Prostate gland (tissue), 2 donors: ENCODE results near the gene ZNF548.

Source experiments
- CTCF ChIP-seq, 4 experiments: fragments of 200-600 bp in 2 of 4; fragments of 450-650 bp in 2 of 4; sonication (generic) in 2 of 4; IDR thresholded peaks; 1 replicate in 3 of 4; 2 replicates in 1 of 4; pipeline ENCODE4 v1.5.1; 2016 to 2019; ENCODE audit warnings: antibody characterized with exemption in 4 of 4, mild to moderate bottlenecking in 2 of 4, moderate library complexity in 2 of 4
- POLR2A ChIP-seq: fragments of 450-650 bp; IDR thresholded peaks from one replicate; pipeline ENCODE4 v1.6.1; 2016; ENCODE audit warnings: antibody characterized with exemption, mild to moderate bottlenecking
- POLR2AphosphoS5 ChIP-seq: sonication (generic); formaldehyde crosslinking; IDR thresholded peaks from one replicate; pipeline ENCODE4 v1.6.1; 2017; ENCODE audit warnings: antibody characterized with exemption

DNA sequence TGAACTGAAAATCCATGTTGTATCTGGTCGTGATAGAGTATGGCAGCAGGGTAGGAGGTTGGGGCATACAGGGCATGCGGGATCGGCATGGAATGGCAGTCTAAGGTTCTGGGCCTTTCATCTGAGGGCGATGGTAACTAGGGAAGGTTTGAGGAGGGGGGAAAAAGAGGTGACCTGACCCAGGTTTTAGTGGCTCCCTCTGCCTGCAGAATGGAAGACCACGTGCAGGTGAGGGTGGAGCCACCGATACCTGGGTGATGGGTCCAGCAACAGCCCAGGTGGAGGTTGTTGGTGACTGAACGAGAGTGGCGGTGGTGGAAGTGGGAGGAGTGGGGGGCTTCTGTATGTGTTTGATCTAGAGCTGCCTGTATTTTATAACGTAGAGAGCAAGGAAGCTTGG, 49.3 kb downstream of the ZNF548 start:
- TF ChIP-seq POLR2A: no peak
- TF ChIP-seq CTCF (IDR thresholded peaks at IDR 0.05): no peak
- no peak for TF ChIP-seq POLR2AphosphoS5
